ENCODE data around the gene ADAM21. TPM values are rescaled to one million over a fixed set of nuclear protein-coding genes. Genes with fewer than 3 reads are reported as not detected.
"Not testable (repeated sequence)": the region's sequence is repeated elsewhere in the genome, so short reads cannot be mapped to it uniquely, and the experiment has no call there.

ADAM21 gene
- total RNA-seq, 4 donors from 2014 or later, result 0.13 TPM; not detected in 3

DNA sequence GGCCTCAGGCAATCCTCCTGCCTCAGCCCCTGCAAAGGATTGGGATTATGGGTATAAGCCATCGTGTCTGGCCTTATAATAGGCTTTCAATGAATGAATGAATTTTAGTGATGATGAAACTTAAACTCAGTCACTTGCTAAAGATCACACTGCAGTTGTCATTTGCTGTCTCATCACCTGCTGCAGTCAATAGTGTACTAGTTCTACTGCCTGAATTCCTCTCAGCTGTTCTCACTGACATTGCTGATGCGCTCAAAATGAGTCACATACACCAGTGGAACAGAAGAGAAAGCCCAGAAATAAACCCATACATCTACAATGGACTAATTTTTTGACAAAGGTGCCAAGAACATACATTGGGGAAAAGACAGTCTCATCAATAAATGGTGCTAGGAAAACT is 29.4 kb upstream of the ADAM21 start:
- WGBS, 2 donors, result 91 to 92% methylated on average over 2 of the region's 2 CpGs
- no peak for TF ChIP-seq CTCF (IDR thresholded peaks at IDR 0.05)
- no peak for TF ChIP-seq POLR2A (IDR thresholded peaks at IDR 0.05)
- intact Hi-C loops (cut with DNase I; ENCODE audit: low total_unique reads), result no loop called here
- DNase-seq (ENCODE audit: low spot score in 2 of 2), result no peak
- no peak overlapping the region for H3K4me3 ChIP-seq (ENCODE audit: low read depth, poor library complexity, severe bottlenecking)

GRCh38 chr14:70425354-70425753 is 26.6 kb upstream of the ADAM21 start:
- intact Hi-C loops (cut with DNase I; ENCODE audit: low total_unique reads), result no loop called here
- no peak for DNase-seq (ENCODE audit: low spot score in 2 of 2)
- TF ChIP-seq CTCF (IDR thresholded peaks at IDR 0.05) (no peak), POLR2A (IDR thresholded peaks at IDR 0.05) (no peak)
- WGBS, 2 donors, result 5 to 8% methylated on average over 1 of the region's 1 CpG
- no peak overlapping the region for H3K4me3 ChIP-seq (ENCODE audit: low read depth, poor library complexity, severe bottlenecking)

GRCh38 chr14:70426555-70426954 is 25.4 kb upstream of the ADAM21 start:
- H3K4me3 ChIP-seq (ENCODE audit: low read depth, poor library complexity, severe bottlenecking); intact Hi-C loops (cut with DNase I; ENCODE audit: low total_unique reads); DNase-seq (ENCODE audit: low spot score in 2 of 2): not testable (repeated sequence)
- 65 to 80% methylated on average over 4 of the region's 4 CpGs for WGBS, 2 donors

GRCh38 chr14:70436867-70437266 is 15.1 kb upstream of the ADAM21 start:
- DNase-seq (ENCODE audit: low spot score in 2 of 2), result no peak
- TF ChIP-seq CTCF (IDR thresholded peaks at IDR 0.05) (no peak), POLR2A (IDR thresholded peaks at IDR 0.05) (no peak)
- no peak overlapping the region for H3K4me3 ChIP-seq (ENCODE audit: low read depth, poor library complexity, severe bottlenecking)
- intact Hi-C loops (cut with DNase I; ENCODE audit: low total_unique reads), result no loop called here
- 43 to 52% methylated on average over 4 of the region's 4 CpGs for WGBS, 2 donors

- no peak for TF ChIP-seq POLR2A (IDR thresholded peaks at IDR 0.05)
- TF ChIP-seq CTCF (IDR thresholded peaks at IDR 0.05), result no peak
- WGBS, 2 donors, result 56 to 80% methylated on average over 3 of the region's 3 CpGs
- H3K4me3 ChIP-seq (ENCODE audit: low read depth, poor library complexity, severe bottlenecking), result no peak overlapping the region
- intact Hi-C loops (cut with DNase I; ENCODE audit: low total_unique reads), result no loop called here
- DNase-seq (ENCODE audit: low spot score in 2 of 2), result no peak
These were observed 10.3 kb upstream of the ADAM21 start for GRCh38 chr14:70441641-70442040.

DNA sequence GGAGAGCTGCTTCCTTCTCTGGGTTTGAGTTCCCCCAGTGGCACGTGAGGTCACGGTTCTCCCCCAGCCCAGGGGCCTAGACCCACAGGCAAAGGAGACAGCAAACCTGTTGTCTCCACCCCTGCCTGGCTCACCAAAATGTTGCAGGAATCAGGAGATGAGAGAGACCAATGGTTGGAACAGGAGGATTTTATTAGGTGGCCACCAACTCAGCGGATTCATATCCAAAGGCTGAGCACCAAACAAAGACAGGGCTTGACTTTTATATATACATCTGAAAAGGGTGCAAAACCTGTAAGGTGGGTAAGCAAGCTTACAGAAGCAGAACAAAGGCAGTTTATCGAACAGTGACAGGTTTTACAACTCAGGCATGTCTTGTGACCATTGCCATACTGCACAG is 9.2 kb upstream of the ADAM21 start:
- no peak for DNase-seq (ENCODE audit: low spot score in 2 of 2)
- TF ChIP-seq POLR2A (IDR thresholded peaks at IDR 0.05) (no peak), CTCF (IDR thresholded peaks at IDR 0.05) (no peak)
- 86 to 88% methylated on average over 4 of the region's 4 CpGs for WGBS, 2 donors
- intact Hi-C loops (cut with DNase I; ENCODE audit: low total_unique reads), result no loop called here
- H3K4me3 ChIP-seq (ENCODE audit: low read depth, poor library complexity, severe bottlenecking), result no peak overlapping the region

Measured in lower leg skin (tissue), 4 donors.